NCI-H2196 (cell line): ENCODE results near the gene TFF3.

Experiments used
- DNase-seq: peaks from one replicate; lab custom pipeline; 2025; ENCODE audit not compliant: unreplicated experiment; lab: John Stamatoyannopoulos, UW

The TFF3 gene

DNA sequence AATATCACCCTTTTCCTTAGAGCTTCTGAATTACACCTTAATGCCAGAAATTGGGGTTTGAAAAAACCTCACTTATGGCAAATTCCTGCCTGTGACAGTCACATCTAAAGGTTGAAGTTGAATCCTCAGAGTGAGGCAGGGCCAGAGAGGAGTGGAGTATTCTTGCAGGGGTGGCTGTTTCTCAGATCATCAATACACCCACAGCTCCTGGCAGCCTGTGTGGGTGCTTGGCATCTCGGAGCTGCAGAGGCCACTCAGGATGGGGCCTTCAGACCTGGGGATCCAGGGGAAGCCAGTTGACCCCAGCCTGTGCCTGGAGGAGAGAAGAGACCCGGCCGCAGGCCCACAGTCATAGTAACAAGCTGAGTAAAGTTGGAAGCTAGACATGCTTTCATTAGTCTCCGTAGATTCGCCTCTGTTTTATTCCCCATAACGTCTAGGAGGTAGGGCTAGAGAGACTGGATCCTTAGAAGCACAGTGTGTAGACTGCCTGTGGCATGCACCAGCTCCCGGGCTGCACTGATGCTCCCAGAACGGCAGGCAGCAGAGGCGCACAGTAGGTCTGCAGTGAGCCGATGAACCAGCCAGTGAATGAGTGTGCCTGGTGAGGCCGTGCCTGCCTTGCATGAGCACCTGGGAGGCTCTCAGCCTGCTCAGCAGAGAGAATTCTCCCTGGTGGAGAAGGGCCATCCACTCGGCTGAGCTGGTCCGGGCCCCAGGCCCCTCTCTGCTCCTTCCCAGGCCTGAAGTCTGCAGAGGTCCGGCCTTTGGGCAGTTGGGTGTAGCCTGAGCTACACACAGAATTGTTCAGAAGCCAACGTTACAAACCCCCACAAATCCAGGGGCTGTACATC, 42.9 kb downstream of the TFF3 start:
- no peak for DNase-seq

GRCh38 chr21:42271065-42271464, 44.1 kb downstream of the TFF3 start:
- DNase-seq: no peak

DNA sequence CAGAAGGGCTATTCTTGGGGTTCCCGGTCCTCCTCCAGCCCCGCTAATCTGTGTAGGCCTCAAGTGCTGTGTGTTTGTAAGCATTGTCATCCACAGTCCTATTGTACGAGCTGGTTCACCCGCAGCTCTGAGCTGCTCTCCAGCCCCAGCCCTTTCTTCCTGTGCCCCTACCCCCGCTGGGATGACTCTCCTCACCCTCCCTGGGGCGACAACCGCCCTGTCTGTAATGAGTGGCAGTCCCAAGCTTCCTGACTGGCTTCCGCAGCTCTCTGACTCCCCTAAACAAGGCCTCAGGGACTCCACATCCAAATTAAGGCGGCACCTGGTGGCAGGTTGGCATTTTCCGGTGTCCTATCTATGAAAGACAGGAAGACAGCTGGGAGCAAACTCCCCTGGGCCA, 45.8 kb downstream of the TFF3 start:
- DNase-seq: no peak

GRCh38 chr21:42266971-42267556, 48.1 kb downstream of the TFF3 start:
- DNase-seq: no peak

DNA sequence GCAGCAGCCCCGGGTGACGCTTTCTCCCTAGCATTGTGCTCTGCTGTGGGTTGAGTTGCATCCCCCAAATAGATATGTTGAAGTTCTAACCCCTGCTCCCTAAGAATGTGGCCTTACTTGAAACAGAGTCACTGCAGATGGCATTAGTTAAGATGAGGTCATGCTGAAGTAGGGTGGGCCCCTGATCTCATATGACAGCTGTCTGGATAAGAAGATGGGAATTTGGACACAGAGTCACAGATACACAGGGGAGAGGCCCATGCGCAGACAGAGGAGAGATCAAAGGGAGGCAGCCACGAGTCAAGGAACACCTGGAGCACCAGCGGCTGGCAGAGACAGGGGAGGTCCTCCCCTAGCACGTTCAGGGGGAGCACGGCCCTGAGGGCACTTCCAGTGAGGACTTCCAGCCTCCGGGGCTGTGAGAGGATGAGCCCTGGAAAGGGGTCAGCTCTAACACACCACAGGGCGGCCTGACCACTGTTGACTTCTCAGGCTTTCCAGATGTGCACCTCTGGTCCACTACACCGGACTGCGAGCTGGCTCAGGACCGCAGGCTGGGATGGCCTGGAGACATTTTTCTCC, 49.9 kb downstream of the TFF3 start:
- DNase-seq: no peak

GRCh38 chr21:42264245-42265195, 50.7 kb downstream of the TFF3 start:
- no peak for DNase-seq

DNA sequence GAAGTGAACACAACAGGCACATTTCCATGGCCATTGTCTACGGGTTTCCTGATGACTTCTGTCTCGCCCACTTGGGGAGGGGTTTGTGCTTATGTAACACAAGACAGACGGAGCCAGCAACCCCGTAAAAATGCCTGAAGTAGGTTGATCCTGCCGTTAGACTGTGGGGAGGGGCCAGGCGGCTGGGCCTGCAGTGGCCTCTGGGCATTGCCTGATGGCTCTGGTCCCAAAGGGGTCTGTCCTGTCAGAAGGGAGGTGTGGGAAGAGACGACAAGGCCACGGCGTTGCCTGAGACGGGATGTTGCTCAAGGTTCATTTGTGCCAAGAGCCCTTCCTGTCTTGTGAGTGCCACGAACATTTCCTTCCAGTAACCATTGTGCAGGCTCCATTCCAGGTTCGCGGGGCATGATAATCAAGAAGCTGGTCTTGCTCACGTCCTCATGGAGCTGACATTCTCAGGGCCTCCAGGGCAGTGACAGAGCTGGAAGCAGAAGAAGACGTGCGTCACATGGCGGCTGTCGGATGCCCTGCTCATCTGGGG, 51.5 kb downstream of the TFF3 start:
- no peak for DNase-seq

DNA sequence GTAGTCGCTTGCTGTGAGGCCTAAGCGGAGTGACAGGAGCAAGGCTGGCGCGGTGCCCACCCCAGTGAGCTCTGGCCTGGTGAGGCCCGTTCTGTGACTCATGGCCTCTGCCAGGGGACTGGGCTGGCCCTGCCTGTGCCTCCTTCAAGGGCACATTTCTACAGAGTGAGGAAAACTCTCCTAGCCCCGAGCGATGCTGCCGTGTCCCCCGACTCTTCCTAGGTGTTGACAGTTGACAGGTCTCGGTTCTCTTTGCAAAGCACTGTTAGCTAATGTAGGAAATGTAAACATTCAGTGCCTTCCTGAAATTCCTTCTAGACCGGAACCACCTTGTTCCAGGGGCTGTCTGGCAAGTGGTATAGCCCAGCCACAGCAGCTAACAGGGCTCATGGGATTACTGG, 52.4 kb downstream of the TFF3 start:
- DNase-seq: peak; percentile 10

- DNase-seq: no peak
These were observed 53.4 kb downstream of the TFF3 start for GRCh38 chr21:42261829-42262200.
